Measurements from ENCODE around the gene VMO1. TPM values are rescaled to one million over a fixed set of nuclear protein-coding genes. Genes with fewer than 3 reads are reported as not detected.
"Not testable (repeated sequence)": the region's sequence is repeated elsewhere in the genome, so short reads cannot be mapped to it uniquely, and the experiment has no call there.

VMO1 gene
- total RNA-seq, result not detected in 2 replicates

- DNase-seq, result peak; percentile 66
- peak within 1 kb of the TSS; percentile 59 for H3K4me3 Mint-ChIP-seq
- H3K36me3 Mint-ChIP-seq (ENCODE audit: low read depth), result no peaks in the 10 kb centered on the region
- intact Hi-C loops (cut with micrococcal nuclease), result loop anchor here (5.0 kb wide), 2 partner anchors 39 to 144 kb away; partner anchors contain the start of gene ALOX15
- no peaks in the 10 kb centered on the region for H3K9me3 Mint-ChIP-seq
- peaks cover 56% of the 10 kb centered on the region for H3K27me3 Mint-ChIP-seq
- no peak within 1 kb of the TSS for H3K27ac Mint-ChIP-seq
- H3K4me1 Mint-ChIP-seq, result peaks cover 21% of the 10 kb centered on the region
Observed at GRCh38 chr17:4786106-4786511, at the start of gene VMO1. Gene VMO1, minus strand, starts transcription at chr17:4786364. Its CDS starts 12 bp downstream, at chr17:4786352.

GRCh38 chr17:4834681-4835020, 48.5 kb upstream of the VMO1 start:
- H3K9me3 Mint-ChIP-seq, result no peaks in the 10 kb centered on the region
- peaks cover 2% of the 10 kb centered on the region for H3K27me3 Mint-ChIP-seq
- intact Hi-C loops (cut with micrococcal nuclease), result loop anchor here (10.0 kb wide), 1 partner anchor 50 kb away; no protein-coding TSS in a partner anchor
- peaks cover 40% of the 10 kb centered on the region for H3K4me1 Mint-ChIP-seq
- H3K36me3 Mint-ChIP-seq (ENCODE audit: low read depth), result peaks cover 25% of the 10 kb centered on the region
- H3K4me3 Mint-ChIP-seq, result peak overlapping the region; percentile 90
- peak overlapping the region; percentile 83 for H3K27ac Mint-ChIP-seq
- DNase-seq, result no peak

- H3K4me3 Mint-ChIP-seq, result peak overlapping the region; percentile 90
- H3K27me3 Mint-ChIP-seq, result peaks cover 2% of the 10 kb centered on the region
- peaks cover 34% of the 10 kb centered on the region for H3K4me1 Mint-ChIP-seq
- peak; percentile 73 for DNase-seq
- peaks cover 20% of the 10 kb centered on the region for H3K36me3 Mint-ChIP-seq (ENCODE audit: low read depth)
- H3K9me3 Mint-ChIP-seq, result no peaks in the 10 kb centered on the region
- intact Hi-C loops (cut with micrococcal nuclease), result loop anchor here (1.0 to 10.0 kb wide), 3 partner anchors 44 to 124 kb away; partner anchors contain the start of gene ARRB2
- peak overlapping the region; percentile 83 for H3K27ac Mint-ChIP-seq
Observed at GRCh38 chr17:4833941-4834680, 47.9 kb upstream of the VMO1 start.

- Mint-ChIP-seq H3K4me1 (peaks cover 33% of the 10 kb centered on the region), H3K4me3 (peak within 1 kb of the TSS; percentile 90), H3K9me3 (no peaks in the 10 kb centered on the region), H3K27me3 (peaks cover 2% of the 10 kb centered on the region), H3K27ac (peak within 1 kb of the TSS; percentile 95), H3K36me3 (ENCODE audit: low read depth) (peaks cover 13% of the 10 kb centered on the region)
- intact Hi-C loops (cut with micrococcal nuclease), result loop anchor here (1.0 to 10.0 kb wide), 3 partner anchors 43 to 123 kb away; partner anchors contain the start of gene ARRB2
- peak; percentile 97 for DNase-seq
Observed at GRCh38 chr17:4833178-4833940, 47.2 kb upstream of the VMO1 start, which contains the start of gene MINK1. Gene MINK1, plus strand, starts transcription at chr17:4833340. Its CDS starts 244 bp downstream, at chr17:4833584.

- Mint-ChIP-seq H3K4me1 (peaks cover 31% of the 10 kb centered on the region), H3K4me3 (peak overlapping the region; percentile 84), H3K27ac (peak overlapping the region; percentile 95)
- not testable (repeated sequence) for H3K9me3 Mint-ChIP-seq; H3K36me3 Mint-ChIP-seq (ENCODE audit: low read depth); DNase-seq; H3K27me3 Mint-ChIP-seq
- intact Hi-C loops (cut with micrococcal nuclease), result loop anchor here (1.0 to 10.0 kb wide), 3 partner anchors 43 to 123 kb away; partner anchors contain the start of gene ARRB2
Observed at GRCh38 chr17:4832829-4833177, 46.6 kb upstream of the VMO1 start.

GRCh38 chr17:4827399-4827798, 41.2 kb upstream of the VMO1 start:
- intact Hi-C loops (cut with micrococcal nuclease), result no loop called here
- Mint-ChIP-seq H3K27me3 (no peaks in the 10 kb centered on the region), H3K4me3 (no peak overlapping the region), H3K27ac (no peak overlapping the region), H3K9me3 (no peaks in the 10 kb centered on the region), H3K36me3 (ENCODE audit: low read depth) (no peaks in the 10 kb centered on the region), H3K4me1 (no peaks in the 10 kb centered on the region)
- DNase-seq, result no peak

- Mint-ChIP-seq H3K9me3 (no peaks in the 10 kb centered on the region), H3K36me3 (ENCODE audit: low read depth) (peaks cover 2% of the 10 kb centered on the region), H3K27me3 (no peaks in the 10 kb centered on the region), H3K27ac (no peak overlapping the region), H3K4me3 (no peak overlapping the region), H3K4me1 (no peaks in the 10 kb centered on the region)
- DNase-seq, result no peak
- intact Hi-C loops (cut with micrococcal nuclease), result no loop called here
Observed at GRCh38 chr17:4823373-4824089, 37.4 kb upstream of the VMO1 start.

GRCh38 chr17:4822835-4823234, 36.7 kb upstream of the VMO1 start:
- Mint-ChIP-seq H3K27ac (no peak overlapping the region), H3K9me3 (no peaks in the 10 kb centered on the region), H3K27me3 (no peaks in the 10 kb centered on the region), H3K36me3 (ENCODE audit: low read depth) (peaks cover 2% of the 10 kb centered on the region), H3K4me1 (no peaks in the 10 kb centered on the region), H3K4me3 (no peak overlapping the region)
- no peak for DNase-seq
- intact Hi-C loops (cut with micrococcal nuclease), result no loop called here

- Mint-ChIP-seq H3K4me3 (no peak overlapping the region), H3K4me1 (no peaks in the 10 kb centered on the region), H3K27ac (no peak overlapping the region), H3K9me3 (no peaks in the 10 kb centered on the region), H3K27me3 (no peaks in the 10 kb centered on the region), H3K36me3 (ENCODE audit: low read depth) (peaks cover 6% of the 10 kb centered on the region)
- DNase-seq, result no peak
- intact Hi-C loops (cut with micrococcal nuclease), result no loop called here
Observed at GRCh38 chr17:4818276-4818675, 32.1 kb upstream of the VMO1 start.

- no peak overlapping the region for H3K27ac Mint-ChIP-seq
- H3K4me3 Mint-ChIP-seq, result no peak overlapping the region
- no peaks in the 10 kb centered on the region for H3K9me3 Mint-ChIP-seq
- DNase-seq, result no peak
- H3K36me3 Mint-ChIP-seq (ENCODE audit: low read depth), result peaks cover 6% of the 10 kb centered on the region
- intact Hi-C loops (cut with micrococcal nuclease), result no loop called here
- no peaks in the 10 kb centered on the region for H3K4me1 Mint-ChIP-seq
- no peaks in the 10 kb centered on the region for H3K27me3 Mint-ChIP-seq
Observed at GRCh38 chr17:4816826-4817225, 30.7 kb upstream of the VMO1 start.

- intact Hi-C loops (cut with micrococcal nuclease), result no loop called here
- Mint-ChIP-seq H3K9me3 (no peaks in the 10 kb centered on the region), H3K27me3 (no peaks in the 10 kb centered on the region), H3K4me1 (no peaks in the 10 kb centered on the region), H3K36me3 (ENCODE audit: low read depth) (peaks cover 9% of the 10 kb centered on the region), H3K4me3 (no peak overlapping the region), H3K27ac (no peak overlapping the region)
- no peak for DNase-seq
Observed at GRCh38 chr17:4815043-4815675, 29.0 kb upstream of the VMO1 start.

GRCh38 chr17:4812690-4813089, 26.5 kb upstream of the VMO1 start:
- intact Hi-C loops (cut with micrococcal nuclease), result no loop called here
- Mint-ChIP-seq H3K27me3 (no peaks in the 10 kb centered on the region), H3K9me3 (no peaks in the 10 kb centered on the region)

GRCh38 chr17:4811471-4811870, 25.3 kb upstream of the VMO1 start:
- intact Hi-C loops (cut with micrococcal nuclease), result no loop called here
- no peak overlapping the region for H3K4me3 Mint-ChIP-seq

More at GRCh38 chr17:4812690-4813089, 26.5 kb upstream of the VMO1 start:
- Mint-ChIP-seq H3K36me3 (ENCODE audit: low read depth) (peaks cover 16% of the 10 kb centered on the region), H3K4me1 (peaks cover 6% of the 10 kb centered on the region), H3K4me3 (no peak overlapping the region), H3K27ac (no peak overlapping the region)
- DNase-seq, result no peak

More at GRCh38 chr17:4811471-4811870, 25.3 kb upstream of the VMO1 start:
- H3K27me3 Mint-ChIP-seq, result no peaks in the 10 kb centered on the region
- peaks cover 15% of the 10 kb centered on the region for H3K36me3 Mint-ChIP-seq (ENCODE audit: low read depth)
- H3K9me3 Mint-ChIP-seq, result no peaks in the 10 kb centered on the region
- no peak overlapping the region for H3K27ac Mint-ChIP-seq
- DNase-seq, result no peak
- peaks cover 9% of the 10 kb centered on the region for H3K4me1 Mint-ChIP-seq

All from activated CD4-positive, alpha-beta T cell treated with anti-CD3 and anti-CD28 coated beads, Interleukin-2, amount 10 ng/mL, durations not matched to agents 24 days and 14 days (primary cell).